Hepatocyte (in vitro differentiated cells): ENCODE measurements around the gene DSCAML1. TPM values are rescaled to one million over a fixed set of nuclear protein-coding genes. Genes with fewer than 3 reads are reported as not detected.
A peak's percentile ranks its signal among the peaks of the same experiment; 100 is the strongest.

ENCODE experiments used
- DNase-seq: peaks from one replicate; pipeline ENCODE4 v3.0.0-alpha.2; 2016; ENCODE audit warnings: low spot score
- H2AFZ ChIP-seq: fragments of 200-600 bp; sonication (generic); 2 replicates; pipeline ENCODE4 v1.6.0; 2016; ENCODE audit warnings: antibody characterized with exemption, mild to moderate bottlenecking
- H3K27ac ChIP-seq: fragments of 200-600 bp; sonication (generic); 2 replicates; pipeline ENCODE4 v1.5.1; 2016; ENCODE audit warnings: mild to moderate bottlenecking
- H3K27me3 ChIP-seq: fragments of 200-600 bp; sonication (generic); 2 replicates; pipeline ENCODE4 v1.6.1; 2016
- H3K36me3 ChIP-seq: fragments of 200-600 bp; sonication (generic); replicated peaks from 2 replicates; pipeline ENCODE4 v1.5.1; 2016; ENCODE audit warnings: low read depth; ENCODE audit not compliant: insufficient read depth
- H3K4me1 ChIP-seq: fragments of 200-600 bp; sonication (generic); 2 replicates; pipeline ENCODE4 v1.5.1; 2016; ENCODE audit warnings: mild to moderate bottlenecking, moderate library complexity; ENCODE audit not compliant: insufficient read depth
- H3K4me2 ChIP-seq: fragments of 200-600 bp; sonication (generic); 2 replicates; pipeline ENCODE4 v1.6.0; 2016
- H3K4me3 ChIP-seq: fragments of 200-600 bp; sonication (generic); 2 replicates; pipeline ENCODE4 v1.5.1; 2016; ENCODE audit warnings: mild to moderate bottlenecking
- H3K79me2 ChIP-seq: fragments of 200-600 bp; sonication (generic); 2 replicates; pipeline ENCODE4 v1.6.0; 2017; ENCODE audit warnings: mild to moderate bottlenecking
- H3K9me2 ChIP-seq: fragments of 200-600 bp; sonication (generic); replicated peaks from 2 replicates; pipeline ENCODE4 v1.6.0; 2017; ENCODE audit warnings: mild to moderate bottlenecking; ENCODE audit not compliant: insufficient read depth
- H3K9me3 ChIP-seq: fragments of 200-600 bp; sonication (generic); 2 replicates; pipeline ENCODE4 v1.5.1; 2016; ENCODE audit warnings: low read depth, mild to moderate bottlenecking
- H4K20me1 ChIP-seq: fragments of 200-600 bp; sonication (generic); 2 replicates; pipeline ENCODE4 v1.6.0; 2016; ENCODE audit warnings: mild to moderate bottlenecking; ENCODE audit not compliant: insufficient read depth, poor library complexity, severe bottlenecking
- EZH2 ChIP-seq: fragments of 200-600 bp; sonication (generic); IDR thresholded peaks from 2 replicates; pipeline ENCODE4 v1.6.1; 2016; ENCODE audit warnings: antibody characterized with exemption, mild to moderate bottlenecking, borderline replicate concordance
- EZH2phosphoT487 ChIP-seq: fragments of 200-600 bp; sonication (generic); IDR thresholded peaks from one replicate; pipeline ENCODE4 v1.6.1; 2018; ENCODE audit warnings: antibody characterized with exemption, mild to moderate bottlenecking, low read depth, moderate library complexity; ENCODE audit not compliant: unreplicated experiment, severe bottlenecking
- WGBS: methylation state at CpG from one replicate; pipeline ENCODE4 v1.1.6; 2016; ENCODE audit warnings: low lambda C conversion rate; ENCODE audit errors: missing lambda C conversion rate; 5-methylcytosine and 5-hydroxymethylcytosine counted together
- polyA plus RNA-seq: library from polyadenylated mRNA; unstranded; fragments of >200 nt; fragmentation: Nextera tagmentation; extraction: Ambion mirVana; gene quantifications from 2 replicates; pipeline ENCODE4 v1.2.1, GENCODE V29; 2016
- total RNA-seq: library from RNA; depleted of rRNA; stranded (reverse); fragments of >200 nt; gene quantifications from 2 replicates; pipeline ENCODE4 v1.2.3, GENCODE V29; 2014
- TF ChIP-seq, protein P1 (sequence below): fragments of 200-600 bp; sonication (generic); IDR thresholded peaks from 2 replicates; pipeline ENCODE4 v1.5.1; 2016; ENCODE audit warnings: antibody characterized with exemption, mild to moderate bottlenecking; ENCODE audit not compliant: poor library complexity

DSCAML1 gene
- total and polyA plus RNA-seq, 2 experiments from 2014 or later: 0.46 to 2.6 TPM

DNA sequence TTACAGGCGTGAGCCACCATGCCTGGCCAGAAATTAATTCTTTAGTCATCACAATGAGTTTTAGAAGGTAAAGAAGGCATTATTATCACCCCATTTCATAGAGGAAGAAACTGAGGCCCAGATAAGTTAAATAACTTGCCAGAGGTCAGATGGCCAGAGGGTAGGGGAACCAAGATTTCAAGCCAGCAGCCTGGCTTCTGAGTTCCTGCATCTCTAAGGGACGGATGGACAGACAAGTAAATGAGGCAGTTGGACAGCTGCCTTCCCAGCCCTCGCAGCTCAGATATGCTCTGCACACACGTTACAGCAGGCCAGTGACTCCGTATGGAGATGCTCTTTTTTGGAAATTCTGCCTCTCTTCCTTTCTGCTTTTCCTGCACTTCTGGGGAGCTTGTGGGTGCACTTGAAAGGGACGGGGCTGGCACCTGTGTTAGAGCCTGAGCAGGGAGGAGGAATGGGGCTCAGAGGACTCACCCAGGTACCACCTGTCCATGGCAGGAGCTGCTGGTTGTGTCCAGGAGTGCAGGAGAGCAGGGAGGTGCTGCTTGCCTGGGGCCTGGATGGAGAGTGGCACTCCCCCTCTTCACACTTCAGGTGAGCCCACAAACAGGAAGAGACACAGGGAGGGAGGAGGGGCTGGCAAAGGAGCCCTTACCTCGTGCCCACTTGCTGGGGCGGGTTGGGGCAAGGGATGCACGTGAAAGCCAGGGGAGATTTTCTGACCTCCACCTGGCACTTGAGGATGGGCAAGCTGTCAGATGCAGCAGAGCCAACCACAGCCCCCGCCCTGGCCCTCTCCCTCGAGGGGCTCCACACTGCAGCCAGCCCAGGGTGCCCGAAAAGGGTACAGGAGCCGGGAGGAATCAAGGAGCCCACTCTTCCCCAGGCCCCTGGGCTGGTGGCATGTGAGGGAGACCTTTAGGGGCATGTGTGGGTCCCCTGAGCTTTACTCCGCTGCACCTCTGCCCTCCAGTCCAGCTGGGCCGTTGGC lies 30.8 kb upstream of the DSCAML1 start:
- Histone ChIP-seq H3K4me1 (peaks cover 36% of the 10 kb centered on the region), H3K4me2 (no peak overlapping the region), H2AFZ (no peak overlapping the region), H3K27me3 (no peaks in the 10 kb centered on the region), H4K20me1 (no peaks in the 10 kb centered on the region), H3K4me3 (no peak overlapping the region), H3K27ac (peak overlapping the region; percentile 65), H3K79me2 (no peaks in the 10 kb centered on the region), H3K36me3 (no peaks in the 10 kb centered on the region), H3K9me3 (no peaks in the 10 kb centered on the region), H3K9me2 (no peaks in the 10 kb centered on the region)
- TF ChIP-seq, protein P1, sequence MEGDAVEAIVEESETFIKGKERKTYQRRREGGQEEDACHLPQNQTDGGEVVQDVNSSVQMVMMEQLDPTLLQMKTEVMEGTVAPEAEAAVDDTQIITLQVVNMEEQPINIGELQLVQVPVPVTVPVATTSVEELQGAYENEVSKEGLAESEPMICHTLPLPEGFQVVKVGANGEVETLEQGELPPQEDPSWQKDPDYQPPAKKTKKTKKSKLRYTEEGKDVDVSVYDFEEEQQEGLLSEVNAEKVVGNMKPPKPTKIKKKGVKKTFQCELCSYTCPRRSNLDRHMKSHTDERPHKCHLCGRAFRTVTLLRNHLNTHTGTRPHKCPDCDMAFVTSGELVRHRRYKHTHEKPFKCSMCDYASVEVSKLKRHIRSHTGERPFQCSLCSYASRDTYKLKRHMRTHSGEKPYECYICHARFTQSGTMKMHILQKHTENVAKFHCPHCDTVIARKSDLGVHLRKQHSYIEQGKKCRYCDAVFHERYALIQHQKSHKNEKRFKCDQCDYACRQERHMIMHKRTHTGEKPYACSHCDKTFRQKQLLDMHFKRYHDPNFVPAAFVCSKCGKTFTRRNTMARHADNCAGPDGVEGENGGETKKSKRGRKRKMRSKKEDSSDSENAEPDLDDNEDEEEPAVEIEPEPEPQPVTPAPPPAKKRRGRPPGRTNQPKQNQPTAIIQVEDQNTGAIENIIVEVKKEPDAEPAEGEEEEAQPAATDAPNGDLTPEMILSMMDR: no peak
- TF ChIP-seq EZH2phosphoT487: no peak
- TF ChIP-seq EZH2: no peak
- 92% methylated on average over 14 of the region's 15 CpGs for WGBS
- DNase-seq: no peak

DNA sequence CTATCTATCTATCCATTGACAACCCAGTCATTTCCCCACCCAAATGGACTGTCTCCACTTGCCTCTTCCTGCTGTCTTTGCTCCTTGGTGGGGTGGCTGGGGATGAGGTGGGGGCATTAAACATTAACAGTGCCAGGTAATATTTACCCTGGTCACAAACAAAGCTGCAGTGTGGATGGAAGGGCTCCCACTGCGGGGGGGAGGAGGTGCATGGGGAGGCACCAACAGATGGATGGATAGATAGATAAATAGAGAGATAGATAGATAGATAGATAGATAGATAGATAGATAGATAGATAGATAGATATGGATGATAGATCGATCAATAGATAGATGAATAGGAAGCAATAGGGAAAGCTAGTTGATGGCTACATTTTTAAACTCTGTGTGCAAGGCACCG lies 29.8 kb upstream of the DSCAML1 start:
- Histone ChIP-seq H2AFZ (no peak overlapping the region), H3K79me2 (no peaks in the 10 kb centered on the region), H3K9me3 (no peaks in the 10 kb centered on the region), H3K4me2 (no peak overlapping the region), H3K27ac (no peak overlapping the region), H4K20me1 (no peaks in the 10 kb centered on the region), H3K27me3 (no peaks in the 10 kb centered on the region), H3K4me1 (peaks cover 32% of the 10 kb centered on the region), H3K9me2 (no peaks in the 10 kb centered on the region), H3K36me3 (no peaks in the 10 kb centered on the region), H3K4me3 (no peak overlapping the region)
- TF ChIP-seq EZH2phosphoT487 (no peak), EZH2 (no peak)
- TF ChIP-seq, protein P1: no peak
- WGBS: 90% methylated on average over 3 of the region's 3 CpGs
- DNase-seq: no peak

DNA sequence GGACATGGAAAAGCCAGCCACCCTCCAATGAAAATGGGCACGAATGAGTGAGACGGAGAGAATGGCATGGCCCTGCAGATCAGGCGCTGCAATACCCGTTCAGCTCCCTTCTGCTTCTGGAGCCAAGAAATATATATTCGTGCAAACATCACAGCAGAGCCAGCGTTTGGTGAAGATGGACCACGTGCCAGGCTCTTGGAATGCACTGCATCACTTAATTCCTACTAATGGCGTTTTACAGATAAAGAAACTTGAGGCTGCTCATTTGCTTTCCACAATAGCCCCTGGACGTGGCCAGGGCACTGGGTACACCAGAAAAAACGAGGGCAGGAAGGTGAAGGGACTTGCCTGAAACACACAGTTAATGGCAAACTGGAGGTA lies 29.2 kb upstream of the DSCAML1 start:
- no peaks in the 10 kb centered on the region for H3K9me3 ChIP-seq
- no peaks in the 10 kb centered on the region for H3K79me2 ChIP-seq
- H3K27me3 ChIP-seq: no peaks in the 10 kb centered on the region
- DNase-seq: no peak
- H2AFZ ChIP-seq: no peak overlapping the region
- TF ChIP-seq, protein P1: no peak
- TF ChIP-seq EZH2 (no peak), EZH2phosphoT487 (no peak)
- H3K27ac ChIP-seq: no peak overlapping the region
- 70% methylated on average over 10 of the region's 10 CpGs for WGBS
- no peak overlapping the region for H3K4me2 ChIP-seq
- H3K9me2 ChIP-seq: no peaks in the 10 kb centered on the region
- no peak overlapping the region for H3K4me3 ChIP-seq
- no peaks in the 10 kb centered on the region for H3K36me3 ChIP-seq
- H4K20me1 ChIP-seq: no peaks in the 10 kb centered on the region
- H3K4me1 ChIP-seq: peaks cover 32% of the 10 kb centered on the region
